ENCODE results near the gene KRTAP1-3. TPM values are rescaled to one million over a fixed set of nuclear protein-coding genes. Genes with fewer than 3 reads are reported as not detected.
"Not testable (repeated sequence)": the region's sequence is repeated elsewhere in the genome, so short reads cannot be mapped to it uniquely, and the experiment has no call there.

Gene KRTAP1-3
- total RNA-seq, 1 experiment from 2014 or later = not detected

DNA sequence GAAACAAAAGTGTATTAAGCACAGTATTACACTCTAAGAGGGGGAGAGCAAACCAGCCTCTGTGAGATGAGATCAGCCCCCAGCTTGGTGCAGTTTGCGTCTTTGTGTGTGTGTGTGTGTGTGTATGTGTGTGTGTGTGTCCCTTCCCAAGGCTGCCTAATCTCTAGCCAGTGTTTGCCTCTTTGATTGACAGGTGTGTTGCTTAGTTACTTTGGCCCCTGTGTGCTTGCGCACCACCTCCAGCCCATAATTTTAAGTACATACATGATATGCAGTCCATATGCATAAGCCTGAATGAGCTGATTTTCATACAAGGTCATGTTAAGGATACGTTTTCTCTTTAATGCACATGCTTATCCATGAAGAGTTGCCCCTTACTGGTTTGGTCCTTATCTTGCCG is 32.9 kb downstream of the KRTAP1-3 start:
- Histone ChIP-seq H3K27ac (no peak overlapping the region), H3K9me3 (ENCODE audit: insufficient read depth, low read depth) (peaks cover 4% of the 10 kb centered on the region; the same call in 1 of the 2 replicates), H3F3A (ENCODE audit: insufficient read depth, low read depth) (no peaks in the 10 kb centered on the region; the same call in 1 of the 2 replicates), H3K4me2 (no peak overlapping the region), H3K4me1 (replicated peaks; ENCODE audit: insufficient read depth) (peaks cover 11% of the 10 kb centered on the region), H4K20me1 (ENCODE audit: insufficient read depth) (no peaks in the 10 kb centered on the region), H3K36me3 (ENCODE audit: low read depth) (no peaks in the 10 kb centered on the region), H2AFZ (no peak overlapping the region), H3K27me3 (ENCODE audit: insufficient read depth, low read depth) (no peaks in the 10 kb centered on the region), H3K4me3 (no peak overlapping the region), H3K9me2 (ENCODE audit: insufficient read depth) (no peaks in the 10 kb centered on the region), H3K79me2 (ENCODE audit: low read depth) (no peaks in the 10 kb centered on the region)
- POLR2A ChIA-PET (ENCODE audit: unreplicated experiment) = no interaction called here
- no peak for DNase-seq
- no peak for TF ChIP-seq EZH2 (IDR thresholded peaks at IDR 0.05; ENCODE audit: low read depth)
- TF ChIP-seq, protein P1, sequence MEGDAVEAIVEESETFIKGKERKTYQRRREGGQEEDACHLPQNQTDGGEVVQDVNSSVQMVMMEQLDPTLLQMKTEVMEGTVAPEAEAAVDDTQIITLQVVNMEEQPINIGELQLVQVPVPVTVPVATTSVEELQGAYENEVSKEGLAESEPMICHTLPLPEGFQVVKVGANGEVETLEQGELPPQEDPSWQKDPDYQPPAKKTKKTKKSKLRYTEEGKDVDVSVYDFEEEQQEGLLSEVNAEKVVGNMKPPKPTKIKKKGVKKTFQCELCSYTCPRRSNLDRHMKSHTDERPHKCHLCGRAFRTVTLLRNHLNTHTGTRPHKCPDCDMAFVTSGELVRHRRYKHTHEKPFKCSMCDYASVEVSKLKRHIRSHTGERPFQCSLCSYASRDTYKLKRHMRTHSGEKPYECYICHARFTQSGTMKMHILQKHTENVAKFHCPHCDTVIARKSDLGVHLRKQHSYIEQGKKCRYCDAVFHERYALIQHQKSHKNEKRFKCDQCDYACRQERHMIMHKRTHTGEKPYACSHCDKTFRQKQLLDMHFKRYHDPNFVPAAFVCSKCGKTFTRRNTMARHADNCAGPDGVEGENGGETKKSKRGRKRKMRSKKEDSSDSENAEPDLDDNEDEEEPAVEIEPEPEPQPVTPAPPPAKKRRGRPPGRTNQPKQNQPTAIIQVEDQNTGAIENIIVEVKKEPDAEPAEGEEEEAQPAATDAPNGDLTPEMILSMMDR (conservative IDR thresholded peaks at IDR 0.05) = no peak
- CTCF ChIA-PET = no interaction called here
- intact Hi-C loops (cut with micrococcal nuclease; ENCODE audit: unreplicated experiment) = no loop called here
- BruUV-seq (replicated peaks) = no TSS peak

GRCh38 chr17:40999563-40999962 is 35.1 kb downstream of the KRTAP1-3 start, which contains the start of gene KRTAP3-2:
KRTAP3-2 (minus strand) TSS chr17:40999906; CDS start chr17:40999853, 53 bp downstream.
- CTCF ChIA-PET; POLR2A ChIA-PET (ENCODE audit: unreplicated experiment): not testable (repeated sequence)
- H2AFZ ChIP-seq = 0 out of 2 replicates have a peak within 1 kb of the TSS, but pooled peaks have one; percentile 1

DNA sequence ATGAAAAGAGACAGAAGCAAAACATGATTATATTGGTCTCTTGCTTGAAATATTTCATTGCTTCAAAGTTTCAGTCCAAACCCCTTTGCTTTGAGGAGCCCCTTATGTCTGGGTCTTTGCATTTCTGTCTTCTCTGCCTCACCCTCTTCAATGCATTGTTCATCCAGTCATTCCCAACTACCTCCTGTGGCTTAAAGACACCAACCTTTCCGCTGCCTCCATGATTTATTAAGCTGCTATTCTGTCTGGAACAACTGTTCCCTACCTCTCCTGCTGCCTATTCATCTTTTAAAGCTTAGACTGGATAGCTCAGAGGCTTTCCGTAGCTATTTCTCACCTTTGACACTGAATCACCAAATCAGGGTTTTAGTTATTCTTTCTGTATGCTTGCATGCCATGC is 37.3 kb downstream of the KRTAP1-3 start:
- peaks cover 1% of the 10 kb centered on the region for H3K4me1 ChIP-seq (replicated peaks; ENCODE audit: insufficient read depth)
- TF ChIP-seq, protein P1 (conservative IDR thresholded peaks at IDR 0.05) = no peak
- TF ChIP-seq EZH2 (IDR thresholded peaks at IDR 0.05; ENCODE audit: low read depth) = no peak
- no TSS peak for BruUV-seq (replicated peaks)
- no peak overlapping the region for H3K4me2 ChIP-seq
- no peaks in the 10 kb centered on the region for H4K20me1 ChIP-seq (ENCODE audit: insufficient read depth)
- H3K79me2 ChIP-seq (ENCODE audit: low read depth) = no peaks in the 10 kb centered on the region
- 0 out of 2 replicates have a peak, but pooled peaks cover 4% of the 10 kb centered on the region for H3K9me3 ChIP-seq (ENCODE audit: insufficient read depth, low read depth)
- POLR2A ChIA-PET (ENCODE audit: unreplicated experiment) = no interaction called here
- no peaks in the 10 kb centered on the region for H3K9me2 ChIP-seq (ENCODE audit: insufficient read depth)
- no peak overlapping the region for H3K27ac ChIP-seq
- no peak overlapping the region for H3K4me3 ChIP-seq
- 0 out of 2 replicates have a peak overlapping the region, but pooled peaks have one; percentile 0 for H2AFZ ChIP-seq
- DNase-seq = no peak
- H3K36me3 ChIP-seq (ENCODE audit: low read depth) = no peaks in the 10 kb centered on the region
- CTCF ChIA-PET = no interaction called here
- no peaks in the 10 kb centered on the region for H3K27me3 ChIP-seq (ENCODE audit: insufficient read depth, low read depth)
- H3F3A ChIP-seq (ENCODE audit: insufficient read depth, low read depth) = no peaks in the 10 kb centered on the region; the same call in 1 of the 2 replicates
- intact Hi-C loops (cut with micrococcal nuclease; ENCODE audit: unreplicated experiment) = no loop called here

More at GRCh38 chr17:40999563-40999962, 35.1 kb downstream of the KRTAP1-3 start, which contains the start of gene KRTAP3-2:
- H3F3A ChIP-seq (ENCODE audit: insufficient read depth, low read depth); H3K9me3 ChIP-seq (ENCODE audit: insufficient read depth, low read depth); H3K4me2 ChIP-seq; BruUV-seq (replicated peaks); intact Hi-C loops (cut with micrococcal nuclease; ENCODE audit: unreplicated experiment); H3K79me2 ChIP-seq (ENCODE audit: low read depth); H3K27me3 ChIP-seq (ENCODE audit: insufficient read depth, low read depth); DNase-seq; H3K36me3 ChIP-seq (ENCODE audit: low read depth); H4K20me1 ChIP-seq (ENCODE audit: insufficient read depth); H3K4me3 ChIP-seq; H3K9me2 ChIP-seq (ENCODE audit: insufficient read depth); H3K27ac ChIP-seq: not testable (repeated sequence)
- peaks cover 11% of the 10 kb centered on the region for H3K4me1 ChIP-seq (replicated peaks; ENCODE audit: insufficient read depth)

DNA sequence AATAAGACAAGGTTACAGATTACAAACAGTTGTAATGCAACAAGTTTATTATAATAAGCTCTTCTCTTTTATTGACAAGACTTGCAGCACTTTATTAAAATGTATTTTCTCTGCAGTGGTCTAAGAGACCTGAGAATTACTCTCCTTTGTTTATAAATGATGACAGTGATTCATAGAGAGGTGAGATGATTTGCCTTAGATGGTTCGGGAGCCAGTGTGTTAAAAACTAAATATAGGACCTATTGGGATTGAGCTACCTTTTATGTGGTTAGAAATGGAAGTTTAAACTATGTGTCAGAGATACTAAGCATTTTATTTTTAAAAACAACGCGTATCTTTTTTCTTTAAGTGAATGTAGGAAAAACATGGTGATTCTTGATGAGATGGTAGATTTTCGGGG is 37.8 kb downstream of the KRTAP1-3 start:
- no peaks in the 10 kb centered on the region for H3K4me1 ChIP-seq (replicated peaks; ENCODE audit: insufficient read depth)
- intact Hi-C loops (cut with micrococcal nuclease; ENCODE audit: unreplicated experiment) = no loop called here
- H3K4me3 ChIP-seq = no peak overlapping the region
- 0 out of 2 replicates have a peak, but pooled peaks cover 4% of the 10 kb centered on the region for H3K9me3 ChIP-seq (ENCODE audit: insufficient read depth, low read depth)
- H3K36me3 ChIP-seq (ENCODE audit: low read depth) = no peaks in the 10 kb centered on the region
- DNase-seq = no peak
- H4K20me1 ChIP-seq (ENCODE audit: insufficient read depth) = no peaks in the 10 kb centered on the region
- TF ChIP-seq EZH2 (IDR thresholded peaks at IDR 0.05; ENCODE audit: low read depth) = no peak
- TF ChIP-seq, protein P1 (conservative IDR thresholded peaks at IDR 0.05) = no peak
- no peak overlapping the region for H2AFZ ChIP-seq
- H3K9me2 ChIP-seq (ENCODE audit: insufficient read depth) = no peaks in the 10 kb centered on the region
- no peak overlapping the region for H3K4me2 ChIP-seq
- no peaks in the 10 kb centered on the region for H3K27me3 ChIP-seq (ENCODE audit: insufficient read depth, low read depth)
- ChIA-PET POLR2A (ENCODE audit: unreplicated experiment) (interaction anchor here (0.7 kb wide), 1 partner anchor 107 kb away, joined by 5 read pairs; no protein-coding TSS in a partner anchor), CTCF (no interaction called here)
- H3K79me2 ChIP-seq (ENCODE audit: low read depth) = no peaks in the 10 kb centered on the region
- H3K27ac ChIP-seq = no peak overlapping the region
- BruUV-seq (replicated peaks) = no TSS peak
- no peaks in the 10 kb centered on the region for H3F3A ChIP-seq (ENCODE audit: insufficient read depth, low read depth)

Data from PC-9 (cell line).